Measurements from ENCODE around the gene TMEM43.

TMEM43 gene

DNA sequence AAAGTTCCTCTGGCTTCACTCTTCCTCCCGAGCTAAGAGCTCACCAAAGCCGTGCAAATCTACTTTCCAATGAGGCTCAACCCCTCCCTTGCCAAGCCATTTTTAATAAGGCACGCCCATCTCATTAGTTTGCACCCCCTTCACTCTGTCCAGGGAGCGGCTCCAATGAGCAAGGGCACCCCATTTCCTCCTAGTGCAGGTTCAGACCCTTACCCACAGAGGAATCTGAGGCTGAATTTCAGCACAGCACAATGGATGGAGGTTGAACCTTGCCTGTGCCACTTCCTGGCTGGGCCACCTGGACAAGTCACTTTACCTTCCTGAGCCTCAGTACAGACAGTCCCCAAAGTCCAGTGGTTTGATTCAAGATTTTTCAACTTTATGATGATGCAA, 28.1 kb downstream of the TMEM43 start:
- no peak for DNase-seq

DNA sequence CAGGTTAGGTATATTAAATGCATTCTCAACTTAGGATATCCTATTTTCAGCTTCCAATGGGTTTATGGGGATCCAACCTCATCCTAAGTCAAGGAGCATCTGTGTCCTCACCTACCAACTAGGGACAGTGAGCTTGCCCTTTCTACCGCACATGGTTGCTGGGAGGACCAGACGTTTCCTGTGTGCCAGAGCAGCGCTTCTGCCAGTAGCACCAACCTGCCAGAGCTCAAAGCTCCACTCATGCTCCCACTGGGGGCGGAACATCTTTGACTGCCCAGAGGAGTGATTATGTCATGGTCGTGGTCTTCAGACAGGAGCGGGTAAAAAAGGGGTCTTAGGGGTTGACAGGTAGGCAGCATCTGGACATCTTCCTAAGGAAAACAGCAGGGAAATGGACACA, 28.8 kb downstream of the TMEM43 start:
- DNase-seq, result no peak

DNA sequence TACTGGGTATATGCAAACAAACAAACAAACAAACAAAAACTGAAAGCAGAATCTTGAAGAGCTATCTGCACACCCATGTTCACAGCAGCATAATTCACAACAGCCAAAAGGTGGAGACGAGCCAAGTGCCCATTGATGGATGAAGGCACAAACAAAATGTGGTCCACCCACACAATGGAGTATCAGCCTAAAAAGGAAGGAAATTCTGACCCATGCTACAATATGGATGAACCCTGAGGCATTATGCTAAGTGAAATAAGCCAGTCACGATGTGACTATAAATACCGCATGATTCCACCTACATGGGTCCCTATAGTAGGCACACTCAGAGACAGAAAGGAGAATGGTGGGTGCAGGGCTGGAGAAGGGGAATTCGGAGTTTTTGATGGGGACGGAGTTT, 29.4 kb downstream of the TMEM43 start:
- no peak for DNase-seq

DNA sequence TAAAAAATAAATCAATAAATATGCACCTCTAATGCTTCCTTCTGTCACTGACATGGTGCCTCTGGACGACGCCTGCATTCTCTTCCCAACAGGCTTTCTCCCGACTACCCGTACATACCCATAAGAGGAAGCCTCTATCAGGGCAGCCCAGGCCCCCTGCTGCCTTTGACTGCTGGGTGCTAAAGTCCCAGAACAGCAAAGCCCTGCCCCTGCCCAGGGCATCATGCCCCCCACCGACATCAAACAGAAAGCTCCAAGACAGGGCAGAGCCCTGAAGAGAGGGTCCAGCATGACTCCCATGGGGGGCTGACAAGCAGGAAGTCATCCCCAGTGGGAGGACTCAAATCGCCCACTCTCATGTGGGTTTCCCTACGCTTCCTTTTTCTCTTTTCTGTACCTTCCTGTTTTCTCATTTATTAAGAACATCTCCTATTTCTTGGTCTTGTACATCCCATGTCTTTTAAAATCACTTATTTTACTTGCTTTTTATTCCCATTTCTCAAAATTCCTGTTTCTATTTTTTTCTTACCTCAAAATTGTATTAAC, 30.1 kb downstream of the TMEM43 start:
- DNase-seq, result no peak

DNA sequence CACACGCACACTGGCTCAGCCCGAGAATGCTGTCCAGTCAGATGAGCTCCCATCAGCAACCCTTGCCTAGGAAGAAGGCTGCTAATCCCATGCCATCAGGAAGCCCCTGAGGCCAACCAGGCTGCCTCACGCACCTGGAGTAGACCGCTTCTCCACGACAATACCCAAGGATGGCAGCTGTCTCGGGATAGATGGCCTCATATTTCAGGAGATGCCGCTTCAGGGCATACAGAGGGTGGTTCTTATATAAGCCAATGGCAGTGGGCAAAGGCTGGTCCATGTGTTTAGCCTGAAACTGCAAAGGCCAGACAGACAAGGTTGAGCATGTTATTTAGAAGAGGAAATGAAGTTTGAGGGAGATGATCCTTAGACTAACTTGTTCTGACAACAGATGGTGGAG, 31.3 kb downstream of the TMEM43 start:
- DNase-seq, result no peak

DNA sequence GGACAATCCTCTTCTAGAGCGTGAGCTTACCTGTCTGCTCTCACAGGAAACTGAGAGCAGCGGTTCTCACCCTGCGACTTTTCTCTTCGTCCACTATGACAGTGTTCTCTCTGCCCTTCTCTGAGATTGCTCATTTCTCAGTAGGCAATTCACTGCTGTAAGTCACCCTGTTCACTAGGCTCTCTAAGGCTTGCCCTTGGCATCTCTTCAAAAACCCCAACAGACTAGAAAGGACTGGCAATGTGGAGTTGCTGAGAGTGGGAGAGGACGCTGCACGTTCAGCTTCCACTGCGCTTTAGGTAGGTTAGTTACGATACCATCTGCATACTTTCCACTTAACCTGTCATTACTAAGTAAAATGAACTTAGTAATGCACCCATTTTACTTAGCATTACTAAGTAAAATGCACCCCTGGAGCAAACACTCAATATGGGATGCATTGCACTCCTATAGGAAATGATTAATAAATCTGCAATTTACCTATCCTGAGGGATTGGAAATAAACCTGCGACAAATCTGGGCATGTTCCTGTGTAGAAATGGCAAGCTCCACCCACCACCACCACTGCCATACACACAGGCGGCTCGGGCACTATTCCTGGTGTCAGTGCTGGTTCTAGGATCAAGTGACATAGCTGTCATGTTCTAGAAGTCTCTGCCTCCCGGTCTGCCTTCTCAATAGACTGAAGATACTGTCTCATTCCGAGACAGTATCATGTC, 32.1 kb downstream of the TMEM43 start:
- no peak for DNase-seq

DNA sequence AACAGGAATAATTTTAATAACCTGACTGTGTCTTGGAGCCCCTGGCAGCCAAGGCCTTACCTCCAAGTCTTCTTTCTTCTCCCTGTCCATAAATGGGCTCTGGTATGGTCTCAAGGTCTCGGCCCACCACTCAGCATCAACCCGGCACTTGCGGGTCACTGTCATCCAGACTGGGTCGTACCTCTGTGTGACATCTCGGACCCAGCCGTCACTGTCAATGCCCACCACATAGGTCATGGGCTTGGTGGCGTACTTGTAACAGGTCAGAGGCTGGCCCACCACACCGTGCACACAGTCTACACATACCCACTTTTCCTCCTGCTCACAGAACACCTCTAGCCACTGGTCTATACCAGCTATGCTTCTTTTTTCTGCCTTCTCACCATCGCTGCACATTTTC, 33.1 kb downstream of the TMEM43 start:
- DNase-seq, result no peak

DNA sequence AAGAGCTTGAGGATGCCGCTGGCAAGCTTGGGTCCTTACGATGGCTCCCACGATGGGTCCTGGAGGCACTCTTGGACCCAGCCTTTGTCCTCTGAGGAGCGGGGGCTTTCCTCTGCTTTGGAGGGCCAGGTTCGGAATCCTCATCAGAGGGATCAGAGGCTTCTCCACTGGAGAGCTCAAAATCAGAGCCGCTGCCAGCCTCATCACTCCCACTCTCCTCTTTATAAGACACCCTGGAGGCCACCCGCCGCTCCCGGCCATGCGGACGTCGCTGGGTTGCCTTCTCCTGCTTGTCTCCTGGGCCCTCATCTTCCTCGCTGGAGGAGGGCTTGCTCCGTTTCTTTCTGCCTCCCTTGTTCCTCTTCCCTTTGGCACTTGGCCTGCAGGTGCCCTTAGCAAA, 33.5 kb downstream of the TMEM43 start:
- no peak for DNase-seq

DNA sequence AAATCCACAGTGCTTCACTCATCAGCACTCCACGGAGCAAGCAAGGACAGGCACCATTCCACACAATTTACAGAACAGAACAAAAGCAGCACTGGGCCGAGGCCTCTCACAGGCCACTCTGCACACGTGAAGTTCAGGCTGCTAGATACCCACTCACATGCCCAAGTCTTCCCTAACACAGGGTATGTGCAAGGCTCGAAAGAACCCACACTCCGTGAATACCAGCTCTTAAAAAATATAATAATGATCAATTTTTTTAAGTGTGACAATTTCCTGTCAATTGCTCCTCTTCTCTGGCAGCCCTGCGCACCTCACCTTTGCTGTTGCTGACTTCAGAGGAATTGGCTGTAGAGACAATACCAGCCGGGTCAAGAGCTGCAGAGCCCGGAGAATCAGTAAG, 34.6 kb downstream of the TMEM43 start:
- DNase-seq, result no peak

DNA sequence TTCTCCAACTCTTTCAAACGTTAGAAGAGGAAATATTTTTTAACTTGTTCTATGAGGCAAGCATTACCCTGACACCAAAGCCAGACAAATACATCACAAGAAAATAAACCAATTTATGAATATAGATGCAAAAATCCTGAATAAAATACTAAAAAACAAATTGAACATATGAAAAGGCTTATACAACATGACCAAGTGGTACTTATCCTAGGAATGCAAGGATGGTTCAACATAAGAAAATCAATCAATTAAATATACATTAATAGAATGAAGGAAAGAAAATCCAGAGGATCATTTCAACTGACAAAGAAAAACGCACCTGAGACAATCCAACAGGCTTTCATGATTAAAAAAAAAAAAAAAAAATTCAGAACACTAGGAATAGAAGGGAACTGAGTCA, 36.4 kb downstream of the TMEM43 start:
- DNase-seq, result no peak

DNA sequence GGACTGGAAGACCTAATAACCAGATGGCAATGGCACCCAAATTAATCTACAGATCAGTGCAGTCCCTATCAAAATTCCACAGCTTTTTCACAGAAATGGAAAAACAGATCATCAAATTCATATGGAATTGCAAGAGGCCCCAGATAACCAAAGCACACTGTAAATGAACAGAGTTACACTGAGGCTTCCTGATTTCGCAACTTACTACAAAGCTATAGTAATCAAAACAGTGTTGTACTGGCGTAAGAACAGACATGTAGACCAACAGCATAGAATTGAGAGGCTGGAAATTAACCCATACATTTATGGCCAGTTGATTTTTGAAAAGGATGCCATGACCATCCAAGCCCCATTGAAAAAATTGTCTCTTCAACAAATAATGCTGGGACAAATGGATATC, 37.3 kb downstream of the TMEM43 start:
- DNase-seq, result no peak

DNA sequence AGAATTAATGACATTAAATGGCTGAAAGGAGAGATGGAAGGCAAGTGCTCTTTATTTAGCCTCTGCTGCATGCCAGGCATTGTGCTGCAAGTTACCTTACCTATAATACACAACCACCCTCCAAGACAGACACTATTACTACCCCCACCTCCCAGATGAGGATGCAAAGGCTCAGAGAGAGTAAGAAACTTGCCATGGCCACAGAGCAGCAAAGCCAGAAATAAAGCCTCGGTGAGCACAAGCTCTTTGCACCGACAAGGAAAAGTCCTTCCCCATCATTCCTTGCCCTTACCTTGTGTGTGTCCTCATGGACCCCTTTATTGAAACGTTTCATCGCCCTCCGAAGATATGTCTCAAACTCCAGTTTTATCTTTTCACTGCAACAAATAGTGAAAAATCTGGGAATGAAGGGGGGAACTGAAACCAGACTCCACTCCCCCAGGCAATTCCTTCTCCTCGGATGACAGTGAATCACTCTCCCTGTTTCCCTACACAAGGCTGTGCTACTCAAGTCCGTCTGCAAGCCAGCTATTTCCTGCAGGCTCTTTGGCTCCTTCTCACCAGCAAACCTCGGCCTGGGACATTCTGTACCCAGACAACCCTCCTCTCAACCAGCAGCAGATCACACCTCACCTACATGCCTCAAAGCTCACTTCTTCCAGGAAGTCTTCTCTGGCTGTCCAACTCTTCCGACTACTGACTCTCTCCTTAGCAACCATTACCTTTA, 42.2 kb downstream of the TMEM43 start:
- no peak for DNase-seq

DNA sequence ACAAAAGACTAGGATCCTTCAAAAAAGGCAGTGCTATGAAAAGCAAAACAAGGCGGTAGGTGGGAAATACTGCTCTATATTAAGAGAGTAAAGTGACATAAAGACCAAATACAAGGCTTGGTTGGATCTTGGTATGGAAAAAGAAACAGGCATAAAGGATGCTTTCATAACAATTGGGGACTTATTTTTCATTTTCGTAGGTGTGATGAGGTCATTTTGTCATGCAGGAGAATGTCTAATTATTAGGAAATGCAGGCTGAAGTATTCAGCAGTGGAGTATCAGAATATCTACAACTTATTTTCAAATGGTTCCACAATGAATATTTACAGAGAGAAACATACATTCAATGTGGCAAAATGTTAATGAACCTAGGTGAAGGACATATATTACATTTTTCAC, 44.6 kb downstream of the TMEM43 start:
- DNase-seq, result no peak

DNA sequence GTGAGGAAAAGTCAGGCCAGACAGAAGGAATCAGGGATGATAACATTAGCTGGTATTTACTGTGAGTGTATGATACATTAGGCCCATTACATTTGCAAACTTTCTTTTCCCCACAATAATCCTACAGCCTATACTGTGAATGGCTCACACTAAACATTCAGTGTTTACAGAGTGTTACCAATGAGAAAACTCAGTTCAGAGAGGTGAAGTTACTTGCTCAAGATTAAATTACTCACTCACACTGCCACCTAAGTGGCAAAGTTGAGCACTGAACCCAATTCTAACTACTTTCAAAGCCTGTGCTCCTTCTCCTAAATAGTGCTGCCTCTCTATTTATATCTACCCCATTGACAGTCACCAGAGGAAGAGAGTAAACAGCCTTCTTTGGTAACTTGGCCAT, 45.0 kb downstream of the TMEM43 start:
- DNase-seq, result no peak

DNA sequence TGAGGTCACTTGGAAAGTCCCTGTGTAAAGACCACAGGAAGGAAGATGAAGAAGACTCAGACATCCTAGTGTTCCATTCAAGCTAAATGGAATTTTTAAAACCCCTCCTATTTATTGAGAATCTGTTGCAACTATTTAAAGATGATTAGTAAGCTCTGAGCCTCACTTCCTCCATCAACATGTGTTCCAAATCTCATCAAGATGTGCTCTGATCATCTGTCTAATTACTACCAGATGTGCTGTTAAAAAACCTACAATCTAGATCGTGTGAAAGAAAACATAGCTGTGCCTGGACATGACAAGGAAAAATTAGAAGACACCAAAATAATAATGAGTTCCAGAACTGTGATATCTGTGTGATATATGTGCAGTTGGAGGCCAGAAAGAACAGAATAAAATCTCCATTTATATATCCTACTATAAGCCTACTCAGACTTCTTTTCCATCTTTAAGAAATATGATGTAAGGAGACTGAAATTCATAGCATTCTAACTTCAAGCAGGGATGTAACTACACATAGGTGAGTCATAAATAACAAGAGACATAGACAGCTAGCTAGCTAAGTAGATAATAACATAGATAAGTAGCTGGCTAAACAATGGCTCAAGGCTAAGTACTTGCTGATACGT, 45.8 kb downstream of the TMEM43 start:
- DNase-seq, result no peak

DNA sequence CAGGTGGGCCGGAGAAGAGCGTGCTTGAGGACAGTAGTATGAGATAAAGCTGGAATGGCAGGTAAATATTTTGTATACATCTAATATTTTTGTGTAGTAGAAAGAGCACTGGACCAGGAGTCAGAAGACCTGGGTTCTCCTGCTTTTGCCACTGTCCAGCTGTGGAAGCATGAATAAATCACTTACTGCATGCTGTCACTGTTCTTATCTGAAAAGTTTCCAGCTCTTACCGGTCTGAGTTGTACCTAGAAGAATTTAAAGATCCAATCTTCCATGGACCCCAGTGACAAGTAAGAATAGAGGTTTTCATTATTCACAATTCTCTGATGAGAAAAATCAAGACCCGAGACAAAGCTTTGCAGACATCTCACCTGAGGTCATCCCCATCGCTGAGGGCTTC, 47.6 kb downstream of the TMEM43 start:
- no peak for DNase-seq

DNA sequence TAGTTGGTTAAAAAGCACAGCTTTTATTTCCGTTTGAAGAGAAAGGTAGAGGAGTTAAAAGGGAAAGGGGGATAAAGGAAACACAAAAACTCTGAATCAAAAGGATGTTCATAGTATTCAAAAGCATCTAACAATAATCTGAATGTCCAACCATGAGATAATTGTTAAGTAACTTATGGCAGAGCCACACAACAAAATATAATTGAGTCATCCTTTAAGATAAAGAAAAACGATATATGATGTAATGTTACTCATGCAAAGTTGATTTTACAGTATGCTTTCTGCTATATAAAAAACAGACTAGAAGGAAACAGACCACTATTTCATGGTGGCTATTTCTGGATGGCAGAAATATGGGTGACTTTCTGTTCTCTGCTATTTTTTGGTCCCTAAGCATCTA, 49.6 kb downstream of the TMEM43 start:
- DNase-seq, result no peak

DNA sequence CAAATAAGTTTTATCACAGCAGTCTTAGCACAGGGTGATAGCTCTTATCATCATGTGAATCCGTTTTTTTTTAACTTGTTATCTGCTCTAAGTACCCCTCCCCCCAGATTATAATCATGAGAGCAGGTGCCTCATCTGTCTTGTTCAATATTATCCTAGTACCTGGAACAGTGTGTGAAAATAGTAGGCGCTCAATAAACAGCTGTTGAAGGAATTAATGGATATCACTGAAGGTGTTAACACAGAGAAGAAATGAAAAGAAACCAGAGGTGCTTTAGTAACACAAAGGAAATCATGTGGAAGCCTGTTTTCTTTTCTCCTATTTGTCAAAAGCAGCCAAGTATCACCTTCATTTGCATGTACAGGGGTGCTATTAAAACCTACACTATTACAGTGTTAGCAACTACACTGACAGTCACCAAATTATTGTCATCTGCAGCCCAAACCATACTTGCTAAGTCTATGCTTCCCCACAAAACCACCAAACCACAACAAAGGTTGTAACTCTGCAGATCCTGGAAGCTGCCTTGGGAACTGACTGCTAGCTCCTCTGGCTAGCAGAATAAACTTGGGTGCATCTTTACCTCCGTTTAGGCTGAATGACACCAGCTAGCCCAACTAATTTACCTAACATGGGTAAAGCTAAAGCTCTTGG, 50.7 kb downstream of the TMEM43 start:
- no peak for DNase-seq

DNA sequence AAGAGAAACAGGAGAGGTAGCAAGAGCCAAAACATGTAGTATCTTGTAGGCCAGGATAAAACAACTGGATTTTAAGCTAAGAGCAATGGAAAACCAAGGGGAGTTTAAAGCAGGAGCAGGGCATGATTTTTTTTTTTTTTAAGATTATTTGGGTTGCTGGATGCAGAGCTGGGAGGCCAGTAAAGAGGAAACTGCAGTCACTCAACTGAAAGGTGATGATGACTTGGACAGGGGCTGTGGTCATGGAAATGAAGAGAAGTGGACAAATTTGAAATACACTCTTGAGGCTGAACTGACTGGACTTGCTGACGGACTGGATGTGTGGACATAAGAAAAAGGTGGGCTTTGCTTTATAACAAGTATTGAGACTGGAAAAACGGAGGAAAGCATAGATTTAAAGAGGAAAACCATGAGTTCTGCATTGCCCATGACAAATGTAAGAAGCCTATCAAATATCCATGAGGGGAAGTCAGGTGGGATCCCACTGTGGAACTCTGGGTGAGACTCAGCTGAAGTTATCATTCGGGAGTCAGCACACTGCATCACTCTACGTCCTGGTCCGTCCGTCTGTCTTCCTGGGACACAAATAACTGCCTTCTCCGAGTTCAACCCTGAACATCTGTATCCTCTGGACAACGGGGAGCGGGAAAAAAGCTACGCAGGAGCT, 52.9 kb downstream of the TMEM43 start:
- DNase-seq, result no peak

DNA sequence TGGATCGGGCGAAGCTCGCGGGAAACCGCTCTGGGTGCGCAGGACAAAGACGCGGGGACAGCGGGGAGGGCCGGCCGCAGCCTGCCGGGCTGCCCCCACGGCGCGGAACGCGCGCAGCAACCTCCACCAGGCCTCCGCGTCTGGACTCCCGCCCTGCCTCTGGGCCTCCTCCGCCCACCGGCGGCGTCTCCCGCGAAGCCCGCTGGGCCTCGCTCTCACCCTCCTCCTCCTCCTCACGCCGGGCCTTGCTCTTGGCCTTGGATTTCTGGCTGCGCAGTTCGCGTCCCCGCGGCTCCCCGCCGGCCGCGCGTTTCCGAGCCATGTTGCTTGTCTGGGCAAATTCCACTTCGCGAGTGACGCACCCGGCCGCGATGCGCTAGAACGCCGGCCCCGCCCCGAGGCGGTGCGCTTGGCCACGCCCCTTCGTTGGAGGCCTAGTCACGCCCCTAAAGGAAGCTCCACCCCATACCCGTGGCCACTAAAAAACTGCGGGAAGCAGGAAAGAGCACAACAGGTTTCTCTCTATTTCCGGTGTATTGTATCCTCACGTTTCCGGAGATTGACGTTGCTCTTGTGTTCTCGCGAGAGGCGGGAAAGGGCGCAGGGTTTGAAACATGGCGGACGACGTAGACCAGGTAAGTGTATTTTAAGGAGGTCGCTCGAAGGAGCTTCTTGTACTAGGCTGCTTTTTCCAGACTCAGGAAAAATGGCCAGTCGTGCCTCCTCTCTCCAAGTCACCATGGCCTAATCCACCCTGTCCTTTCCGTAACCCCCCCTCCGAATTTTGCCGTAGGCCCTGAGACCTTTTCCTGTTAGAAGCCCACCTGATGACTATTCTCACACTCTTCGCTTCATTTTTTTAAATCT, 53.6 kb downstream of the TMEM43 start, which contains the start of the genes LSM3 and XPC:
TSS of gene LSM3 (plus strand) at position 571 of the 867 bp plus-strand sequence. CDS start at position 615, 44 bp downstream.
TSS of gene XPC (minus strand) at position 355 of the 867 bp plus-strand sequence. CDS start at position 322, 33 bp downstream.
- DNase-seq, result peak; percentile 95

DNA sequence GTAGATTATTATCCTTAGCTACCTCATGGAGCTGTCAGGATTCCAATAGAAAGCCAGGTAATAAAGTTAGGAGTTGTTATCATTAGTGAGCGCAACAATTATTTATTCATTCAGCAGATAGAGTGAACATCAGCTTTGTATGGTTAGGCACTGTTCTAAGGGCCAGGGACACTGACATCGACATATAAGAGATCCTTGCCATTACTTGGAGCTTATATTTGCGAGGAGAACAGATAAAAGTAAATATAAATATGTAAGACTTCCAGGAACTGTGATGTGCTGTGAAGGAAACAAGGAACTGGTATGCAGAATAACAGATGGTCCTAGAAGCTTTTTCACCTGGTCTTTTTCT, 54.2 kb downstream of the TMEM43 start:
- DNase-seq, result no peak

DNA sequence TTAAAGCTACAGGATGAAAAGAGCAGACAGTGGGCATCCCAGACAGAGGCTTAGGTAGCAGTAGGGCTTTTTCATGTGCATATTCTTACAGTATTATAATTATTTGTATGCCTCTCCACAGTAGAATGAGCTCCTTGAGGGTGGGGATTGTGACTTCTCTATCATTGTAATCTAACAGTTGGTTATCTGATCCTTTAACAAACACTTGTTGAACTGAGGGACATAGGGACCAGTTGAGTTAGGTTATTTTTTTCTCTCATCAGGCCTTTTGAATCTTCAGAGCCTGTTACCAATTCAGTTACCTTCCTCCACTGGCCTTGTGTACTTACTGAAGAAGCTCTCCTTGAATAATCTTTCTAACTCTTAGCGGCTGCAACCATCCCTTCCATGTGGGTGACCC, 54.9 kb downstream of the TMEM43 start:
- no peak for DNase-seq
